Spleen (tissue), 7 donors: Measurements from ENCODE around the gene MMP23B.

Source experiments
- POLR2A ChIP-seq, 3 donors: fragments of 450-650 bp; IDR thresholded peaks; one replicate each; pipeline ENCODE4 v1.5.1; 2017; ENCODE audit warnings: antibody characterized with exemption in 3 of 3, mild to moderate bottlenecking in 1 of 3
- TF ChIP-seq, protein P1 (sequence below), 11 experiments: fragments of 200-600 bp in 7 of 11; fragments of 450-650 bp in 4 of 11; sonication (generic) in 4 of 11; IDR thresholded peaks in 8 of 11; conservative IDR thresholded peaks in 3 of 11; 1 replicate in 7 of 11; 2 replicates in 4 of 11; pipeline versions ENCODE4 v1.4.0 to v1.8.0; 2016 to 2021; ENCODE audit warnings: antibody characterized with exemption in 11 of 11, inconsistent platforms in 4 of 11, mild to moderate bottlenecking in 1 of 11
- donor health status: DM: no; HTN: no; CAD: no; lungs with moderate emphysema.
- donor health status: DM: no; HTN: no; CAD: no.
- donor health status: DM: no; HTN: no; CAD: no.

DNA sequence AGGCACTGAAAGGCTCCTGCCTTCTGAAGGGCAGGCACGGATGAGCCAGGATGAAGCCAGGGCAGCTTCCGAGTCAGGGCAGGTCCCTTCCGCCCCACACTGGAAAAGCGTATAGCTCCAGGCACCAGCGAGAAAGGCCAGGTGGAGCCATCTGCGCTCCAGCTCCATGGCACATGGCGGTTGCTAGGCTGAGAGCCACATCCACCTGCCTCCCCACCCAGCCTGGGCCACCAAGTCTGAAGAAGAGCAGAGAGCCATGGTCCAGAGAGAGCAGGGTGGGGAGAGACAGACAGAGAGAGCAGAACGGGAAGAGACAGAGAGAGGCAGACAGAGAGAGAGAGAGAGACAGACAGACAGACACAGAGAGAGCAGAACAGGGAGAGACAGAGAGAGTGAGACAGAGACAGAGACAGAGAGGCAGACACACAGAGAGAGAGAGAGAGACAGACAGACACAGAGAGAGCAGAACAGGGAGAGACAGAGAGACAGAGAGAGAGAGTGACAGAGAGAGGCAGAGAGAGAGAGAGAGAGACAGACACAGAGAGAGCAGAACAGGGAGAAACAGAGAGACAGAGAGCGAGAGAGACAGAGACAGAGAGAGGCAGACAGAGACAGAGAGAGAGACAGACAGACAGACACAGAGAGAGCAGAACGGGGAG lies 37.2 kb upstream of the MMP23B start:
- TF ChIP-seq, protein P1, sequence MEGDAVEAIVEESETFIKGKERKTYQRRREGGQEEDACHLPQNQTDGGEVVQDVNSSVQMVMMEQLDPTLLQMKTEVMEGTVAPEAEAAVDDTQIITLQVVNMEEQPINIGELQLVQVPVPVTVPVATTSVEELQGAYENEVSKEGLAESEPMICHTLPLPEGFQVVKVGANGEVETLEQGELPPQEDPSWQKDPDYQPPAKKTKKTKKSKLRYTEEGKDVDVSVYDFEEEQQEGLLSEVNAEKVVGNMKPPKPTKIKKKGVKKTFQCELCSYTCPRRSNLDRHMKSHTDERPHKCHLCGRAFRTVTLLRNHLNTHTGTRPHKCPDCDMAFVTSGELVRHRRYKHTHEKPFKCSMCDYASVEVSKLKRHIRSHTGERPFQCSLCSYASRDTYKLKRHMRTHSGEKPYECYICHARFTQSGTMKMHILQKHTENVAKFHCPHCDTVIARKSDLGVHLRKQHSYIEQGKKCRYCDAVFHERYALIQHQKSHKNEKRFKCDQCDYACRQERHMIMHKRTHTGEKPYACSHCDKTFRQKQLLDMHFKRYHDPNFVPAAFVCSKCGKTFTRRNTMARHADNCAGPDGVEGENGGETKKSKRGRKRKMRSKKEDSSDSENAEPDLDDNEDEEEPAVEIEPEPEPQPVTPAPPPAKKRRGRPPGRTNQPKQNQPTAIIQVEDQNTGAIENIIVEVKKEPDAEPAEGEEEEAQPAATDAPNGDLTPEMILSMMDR (IDR thresholded peaks at IDR 0.05 in 8 of 11, conservative IDR thresholded peaks at IDR 0.05 in 3 of 11), result no peak
- TF ChIP-seq POLR2A (IDR thresholded peaks at IDR 0.05), result no peak
